GM18498 (cell line): ENCODE measurements around the gene MT1A.

Experiments
- ATAC-seq: cut with Tn5 transposase; IDR thresholded peaks from one replicate; pipeline ENCODE4 v1.9.1; 2021; ENCODE audit warnings: mild to moderate bottlenecking, moderate library complexity; ENCODE audit not compliant: unreplicated experiment

Gene MT1A

GRCh38 chr16:56675685-56676210 is 37.3 kb downstream of the MT1A start:
- ATAC-seq: no peak

- ATAC-seq: no peak
These were observed 39.0 kb downstream of the MT1A start for GRCh38 chr16:56677474-56677873.

GRCh38 chr16:56679078-56679730 is 40.7 kb downstream of the MT1A start:
- no peak for ATAC-seq

- ATAC-seq: no peak
These were observed 41.4 kb downstream of the MT1A start for GRCh38 chr16:56679818-56680217.

- peak; percentile 97 for ATAC-seq
These were observed 43.7 kb downstream of the MT1A start, which contains the start of gene MT1X for GRCh38 chr16:56681939-56682702. Gene MT1X, plus strand, starts transcription at chr16:56682470. Its CDS starts 71 bp downstream, at chr16:56682541.

GRCh38 chr16:56682703-56683397 is 44.4 kb downstream of the MT1A start:
- ATAC-seq: peak; percentile 7

- no peak for ATAC-seq
These were observed 45.1 kb downstream of the MT1A start for GRCh38 chr16:56683424-56684172.

GRCh38 chr16:56684256-56684925 is 45.9 kb downstream of the MT1A start:
- ATAC-seq: no peak

- no peak for ATAC-seq
These were observed 46.6 kb downstream of the MT1A start for GRCh38 chr16:56684926-56685590.

- no peak for ATAC-seq
These were observed 48.3 kb downstream of the MT1A start for GRCh38 chr16:56686758-56687157.

GRCh38 chr16:56688762-56689161 is 50.3 kb downstream of the MT1A start:
- ATAC-seq: no peak

- ATAC-seq: no peak
These were observed 50.7 kb downstream of the MT1A start for GRCh38 chr16:56689171-56689570.
